BE2C (cell line): ENCODE results near the gene SLC6A18.

Experiments
- DNase-seq: peaks from one replicate; pipeline ENCODE4 v3.0.0-alpha.2; 2020
- H3K27me3 ChIP-seq: fragments of 250-450 bp; sonication (Bioruptor Pico); 2 replicates; pipeline ENCODE4 v1.5.1; 2020; ENCODE audit warnings: mild to moderate bottlenecking
- H3K36me3 ChIP-seq: fragments of 250-450 bp; sonication (Bioruptor Pico); 2 replicates; pipeline ENCODE4 v1.5.1; 2020; ENCODE audit warnings: mild to moderate bottlenecking
- H3K4me1 ChIP-seq: fragments of 250-450 bp; sonication (Bioruptor Pico); 2 replicates; pipeline ENCODE4 v1.5.1; 2020
- H3K4me3 ChIP-seq: 2 replicates; pipeline ENCODE4 v1.5.1; 2011; ENCODE audit warnings: low read depth, low read length
- H3K9me3 ChIP-seq: fragments of 250-450 bp; sonication (Bioruptor Pico); 2 replicates; pipeline ENCODE4 v1.5.1; 2020
- TF ChIP-seq, protein P1 (sequence below): IDR thresholded peaks from 2 replicates; pipeline ENCODE4 v1.5.1; 2012; ENCODE audit warnings: mild to moderate bottlenecking, low read depth, low read length

The SLC6A18 gene

DNA sequence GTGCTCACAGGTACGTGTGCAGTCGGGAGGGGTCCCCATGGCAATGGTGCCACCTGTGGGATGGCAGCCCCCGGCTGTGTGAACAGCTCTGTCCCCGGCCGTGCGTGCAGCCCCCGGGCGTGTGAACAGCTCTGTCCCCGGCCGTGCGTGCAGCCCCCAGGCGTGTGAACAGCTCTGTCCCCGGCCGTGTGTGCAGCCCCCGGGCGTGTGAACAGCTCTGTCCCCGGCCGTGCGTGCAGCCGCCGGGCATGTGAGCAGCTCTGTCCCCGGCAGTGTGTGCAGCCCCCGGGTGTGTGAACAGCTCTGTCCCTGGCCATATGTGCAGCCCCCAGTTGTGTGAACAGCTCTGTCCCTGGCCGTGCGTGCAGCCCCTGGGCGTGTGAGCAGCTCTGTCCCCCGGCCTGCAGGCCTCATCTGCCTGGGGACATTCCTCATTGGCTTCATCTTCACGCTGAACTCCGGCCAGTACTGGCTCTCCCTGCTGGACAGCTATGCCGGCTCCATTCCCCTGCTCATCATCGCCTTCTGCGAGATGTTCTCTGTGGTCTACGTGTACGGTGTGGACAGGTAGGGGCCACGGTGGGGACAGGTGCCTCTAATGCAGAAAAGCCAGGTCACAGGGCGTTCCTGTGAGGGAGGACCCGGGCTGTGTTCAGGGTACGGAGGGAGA lies 5.9 kb upstream of the SLC6A18 start:
- H3K36me3 ChIP-seq: no peaks in the 10 kb centered on the region
- no peak for DNase-seq
- H3K4me1 ChIP-seq: no peaks in the 10 kb centered on the region
- H3K4me3 ChIP-seq: no peak overlapping the region
- no peaks in the 10 kb centered on the region for H3K9me3 ChIP-seq
- TF ChIP-seq, protein P1, sequence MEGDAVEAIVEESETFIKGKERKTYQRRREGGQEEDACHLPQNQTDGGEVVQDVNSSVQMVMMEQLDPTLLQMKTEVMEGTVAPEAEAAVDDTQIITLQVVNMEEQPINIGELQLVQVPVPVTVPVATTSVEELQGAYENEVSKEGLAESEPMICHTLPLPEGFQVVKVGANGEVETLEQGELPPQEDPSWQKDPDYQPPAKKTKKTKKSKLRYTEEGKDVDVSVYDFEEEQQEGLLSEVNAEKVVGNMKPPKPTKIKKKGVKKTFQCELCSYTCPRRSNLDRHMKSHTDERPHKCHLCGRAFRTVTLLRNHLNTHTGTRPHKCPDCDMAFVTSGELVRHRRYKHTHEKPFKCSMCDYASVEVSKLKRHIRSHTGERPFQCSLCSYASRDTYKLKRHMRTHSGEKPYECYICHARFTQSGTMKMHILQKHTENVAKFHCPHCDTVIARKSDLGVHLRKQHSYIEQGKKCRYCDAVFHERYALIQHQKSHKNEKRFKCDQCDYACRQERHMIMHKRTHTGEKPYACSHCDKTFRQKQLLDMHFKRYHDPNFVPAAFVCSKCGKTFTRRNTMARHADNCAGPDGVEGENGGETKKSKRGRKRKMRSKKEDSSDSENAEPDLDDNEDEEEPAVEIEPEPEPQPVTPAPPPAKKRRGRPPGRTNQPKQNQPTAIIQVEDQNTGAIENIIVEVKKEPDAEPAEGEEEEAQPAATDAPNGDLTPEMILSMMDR: no peak
- H3K27me3 ChIP-seq: no peaks in the 10 kb centered on the region

DNA sequence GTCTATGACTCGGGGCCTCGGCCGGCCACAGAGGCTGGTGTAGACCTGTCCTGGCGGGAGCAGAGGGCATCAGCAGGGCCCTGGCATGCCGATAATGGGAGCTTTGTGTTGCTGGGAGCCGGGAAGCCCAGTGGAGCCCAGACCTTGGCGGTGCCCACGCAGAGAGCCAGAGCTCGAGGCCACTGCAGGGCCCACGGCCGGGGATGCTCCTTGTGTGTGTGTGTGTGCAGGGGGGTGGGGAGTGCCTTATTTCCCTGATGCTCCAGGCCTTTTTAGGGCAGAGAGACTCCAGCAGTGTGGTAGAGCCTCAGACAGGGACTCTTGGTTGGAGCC lies 5.4 kb upstream of the SLC6A18 start:
- Histone ChIP-seq H3K36me3 (no peaks in the 10 kb centered on the region), H3K4me1 (no peaks in the 10 kb centered on the region), H3K27me3 (no peaks in the 10 kb centered on the region), H3K4me3 (no peak overlapping the region), H3K9me3 (no peaks in the 10 kb centered on the region)
- TF ChIP-seq, protein P1: no peak
- DNase-seq: no peak

DNA sequence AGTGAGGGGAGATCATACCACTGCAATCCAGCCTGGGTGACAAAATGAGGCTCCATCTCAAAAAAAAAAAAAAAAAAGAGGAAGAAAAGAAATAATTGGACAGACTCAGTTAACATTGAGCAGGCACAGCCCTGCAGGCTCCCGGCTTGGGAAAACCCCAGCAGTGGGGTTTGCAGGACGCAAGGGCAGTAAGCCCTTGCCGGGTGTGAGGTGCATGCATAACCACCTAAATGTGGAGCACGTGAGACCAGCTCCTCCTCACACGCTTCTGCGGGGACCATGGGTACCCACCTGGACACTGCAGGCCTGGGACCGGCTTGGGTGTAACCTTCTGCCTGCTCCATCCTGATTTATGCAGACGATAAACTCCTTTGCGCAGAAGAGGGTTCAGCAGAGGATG lies 4.8 kb upstream of the SLC6A18 start:
- TF ChIP-seq, protein P1: no peak
- no peaks in the 10 kb centered on the region for H3K9me3 ChIP-seq
- H3K4me1 ChIP-seq: no peaks in the 10 kb centered on the region
- DNase-seq: no peak
- H3K27me3 ChIP-seq: no peaks in the 10 kb centered on the region
- no peaks in the 10 kb centered on the region for H3K36me3 ChIP-seq
- no peak overlapping the region for H3K4me3 ChIP-seq

DNA sequence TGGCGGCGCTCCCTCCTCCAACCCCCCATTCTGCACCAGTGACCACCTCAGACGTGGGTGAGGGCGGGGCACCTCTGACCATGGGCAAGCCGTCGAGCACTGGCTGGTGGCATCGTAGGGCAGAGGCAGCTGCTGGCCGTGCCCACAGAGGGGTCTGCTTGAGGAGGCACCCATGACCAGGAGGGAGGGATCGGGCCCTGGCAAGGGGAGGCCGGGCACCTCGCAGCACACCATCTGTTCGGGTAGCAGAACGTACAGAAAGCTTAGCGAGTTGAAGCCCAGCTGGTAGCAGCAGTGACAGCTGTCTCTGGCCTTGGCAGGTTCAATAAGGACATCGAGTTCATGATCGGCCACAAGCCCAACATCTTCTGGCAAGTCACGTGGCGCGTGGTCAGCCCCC lies 4.3 kb upstream of the SLC6A18 start:
- Histone ChIP-seq H3K4me1 (no peaks in the 10 kb centered on the region), H3K4me3 (no peak overlapping the region), H3K9me3 (no peaks in the 10 kb centered on the region), H3K36me3 (no peaks in the 10 kb centered on the region), H3K27me3 (no peaks in the 10 kb centered on the region)
- no peak for DNase-seq
- TF ChIP-seq, protein P1: no peak

DNA sequence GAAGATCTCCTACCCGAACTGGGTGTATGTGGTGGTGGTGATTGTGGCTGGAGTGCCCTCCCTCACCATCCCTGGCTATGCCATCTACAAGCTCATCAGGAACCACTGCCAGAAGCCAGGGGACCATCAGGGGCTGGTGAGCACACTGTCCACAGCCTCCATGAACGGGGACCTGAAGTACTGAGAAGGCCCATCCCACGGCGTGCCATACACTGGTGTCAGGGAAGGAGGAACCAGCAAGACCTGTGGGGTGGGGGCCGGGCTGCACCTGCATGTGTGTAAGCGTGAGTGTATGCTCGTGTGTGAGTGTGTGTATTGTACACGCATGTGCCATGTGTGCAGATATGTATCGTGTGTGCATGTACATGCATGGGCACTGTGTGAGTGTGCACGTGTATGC lies 3.5 kb upstream of the SLC6A18 start:
- Histone ChIP-seq H3K27me3 (no peaks in the 10 kb centered on the region), H3K9me3 (no peaks in the 10 kb centered on the region), H3K4me3 (no peak overlapping the region), H3K36me3 (no peaks in the 10 kb centered on the region), H3K4me1 (no peaks in the 10 kb centered on the region)
- TF ChIP-seq, protein P1: no peak
- DNase-seq: no peak

DNA sequence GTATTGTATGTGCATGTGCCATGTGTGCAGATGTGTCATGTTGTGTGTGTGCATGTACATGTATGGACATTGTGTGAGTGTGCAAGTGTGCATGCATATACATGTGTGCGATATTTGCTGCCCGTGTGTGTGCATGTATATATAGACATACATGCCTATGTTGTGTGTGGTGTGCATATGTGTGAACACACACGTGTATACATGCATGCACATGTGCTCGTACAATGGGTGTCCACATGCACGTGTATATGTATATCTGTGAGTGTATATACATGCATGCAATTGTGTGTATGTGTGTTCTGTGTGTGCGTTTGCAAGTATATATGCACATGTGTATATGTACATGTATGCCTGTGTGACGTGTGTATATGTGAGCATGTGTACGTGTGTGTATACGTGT lies 3.0 kb upstream of the SLC6A18 start:
- H3K4me3 ChIP-seq: no peak overlapping the region
- no peaks in the 10 kb centered on the region for H3K27me3 ChIP-seq
- no peaks in the 10 kb centered on the region for H3K9me3 ChIP-seq
- TF ChIP-seq, protein P1: no peak
- no peaks in the 10 kb centered on the region for H3K4me1 ChIP-seq
- no peak for DNase-seq
- no peaks in the 10 kb centered on the region for H3K36me3 ChIP-seq
